OCI-LY1 (cell line): ENCODE results near the gene SLC2A2.

Experiments used
- H2AFZ ChIP-seq: fragments of 200-600 bp; sonication (generic), shearing (Covaris generic); 2 replicates; pipeline ENCODE4 v1.6.0; 2014; ENCODE audit warnings: antibody characterized with exemption, mild to moderate bottlenecking, low read length
- H3F3A ChIP-seq: fragments of 200-600 bp; sonication (generic), shearing (Covaris generic); 2 replicates; pipeline ENCODE4 v1.6.0; 2014; ENCODE audit warnings: mild to moderate bottlenecking, antibody characterized with exemption, low read length, moderate library complexity; ENCODE audit not compliant: insufficient read depth
- H3K27ac ChIP-seq: fragments of 200-600 bp; sonication (generic); 2 replicates; pipeline ENCODE4 v1.5.1; 2014; ENCODE audit warnings: low read length, mixed run types, mild to moderate bottlenecking, low read depth; ENCODE audit not compliant: poor library complexity, severe bottlenecking
- H3K27me3 ChIP-seq: fragments of 200-600 bp; sonication (generic); 2 replicates; pipeline ENCODE4 v1.6.0; 2014; ENCODE audit warnings: antibody characterized with exemption, mild to moderate bottlenecking, low read length, moderate library complexity; ENCODE audit not compliant: insufficient read depth
- H3K36me3 ChIP-seq: fragments of 200-600 bp; sonication (generic); 2 replicates; pipeline ENCODE4 v1.6.1; 2014; ENCODE audit warnings: mild to moderate bottlenecking, antibody characterized with exemption, low read length, moderate library complexity, mixed read lengths; ENCODE audit not compliant: insufficient read depth
- H3K4me1 ChIP-seq: fragments of 200-600 bp; sonication (generic); 2 replicates; pipeline ENCODE4 v1.5.1; 2014; ENCODE audit warnings: mild to moderate bottlenecking, low read length, moderate library complexity; ENCODE audit not compliant: insufficient read depth, severe bottlenecking
- H3K4me2 ChIP-seq: fragments of 200-600 bp; sonication (generic), shearing (Covaris generic); 2 replicates; pipeline ENCODE4 v1.6.1; 2014; ENCODE audit warnings: low read length
- H3K4me3 ChIP-seq: fragments of 200-600 bp; sonication (generic); 2 replicates; pipeline ENCODE4 v1.5.1; 2014; ENCODE audit warnings: low read length, low read depth, mild to moderate bottlenecking, mixed read lengths; ENCODE audit not compliant: poor library complexity, severe bottlenecking
- H3K79me2 ChIP-seq: fragments of 200-600 bp; shearing (Covaris generic); 2 replicates; pipeline ENCODE4 v1.6.1; 2016; ENCODE audit warnings: mixed run types, low read length, mixed read lengths; ENCODE audit not compliant: insufficient read depth
- H3K9ac ChIP-seq: fragments of 200-600 bp; sonication (generic), shearing (Covaris generic); 2 replicates; pipeline ENCODE4 v1.6.1; 2014; ENCODE audit warnings: mild to moderate bottlenecking, low read length, mixed read lengths
- H3K9me2 ChIP-seq: fragments of 200-600 bp; sonication (generic), shearing (Covaris generic); 2 replicates; pipeline ENCODE4 v1.6.1; 2014; ENCODE audit warnings: low read depth, mild to moderate bottlenecking, low read length, mixed read lengths
- H3K9me3 ChIP-seq: fragments of 200-600 bp; shearing (Covaris generic); 2 replicates; pipeline ENCODE4 v1.6.1; 2014; ENCODE audit warnings: low read length, mixed read lengths
- H4K20me1 ChIP-seq: fragments of 200-600 bp; sonication (generic), shearing (Covaris generic); 2 replicates; pipeline ENCODE4 v1.6.0; 2016; ENCODE audit warnings: mild to moderate bottlenecking, low read length; ENCODE audit not compliant: insufficient read depth
- EZH2 ChIP-seq: fragments of 200-600 bp; sonication (generic), shearing (Covaris generic); IDR thresholded peaks from 2 replicates; pipeline ENCODE4 v1.8.0; 2017; ENCODE audit warnings: borderline replicate concordance, mixed run types, mild to moderate bottlenecking, antibody characterized with exemption, low read length, moderate library complexity, mixed read lengths
- TF ChIP-seq, protein P1 (sequence below): fragments of 200-600 bp; sonication (generic), shearing (Covaris generic); IDR thresholded peaks from 2 replicates; pipeline ENCODE4 v1.5.1; 2017; ENCODE audit warnings: mild to moderate bottlenecking, antibody characterized with exemption, low read length, moderate library complexity, mixed read lengths

The SLC2A2 gene

DNA sequence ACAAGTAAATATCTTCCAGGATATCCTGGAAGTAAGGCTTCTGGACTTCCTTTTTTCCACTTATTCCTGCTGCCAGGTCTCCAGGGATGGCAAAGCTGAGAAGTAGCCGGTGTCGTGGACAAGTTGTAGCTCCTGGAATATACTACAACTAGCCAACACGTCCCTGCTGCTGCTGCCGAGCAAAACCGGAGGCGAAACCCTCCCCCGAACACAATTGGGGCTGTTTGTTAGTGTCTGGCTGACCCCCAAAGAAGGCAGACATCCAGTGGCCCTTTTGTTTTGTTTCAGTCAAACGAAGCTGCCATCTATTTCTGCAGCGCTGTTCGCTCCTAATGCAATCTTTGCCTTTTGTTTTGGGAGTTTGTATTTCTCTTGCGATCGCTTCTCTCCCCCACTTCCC is 72.8 kb downstream of the SLC2A2 start:
- H4K20me1 ChIP-seq = no peaks in the 10 kb centered on the region
- no peak overlapping the region for H3K4me2 ChIP-seq
- H3K9me2 ChIP-seq = no peaks in the 10 kb centered on the region
- no peaks in the 10 kb centered on the region for H3K79me2 ChIP-seq
- no peak overlapping the region for H2AFZ ChIP-seq
- no peak overlapping the region for H3K9ac ChIP-seq
- H3K36me3 ChIP-seq = no peaks in the 10 kb centered on the region
- H3K4me3 ChIP-seq = no peak overlapping the region
- no peaks in the 10 kb centered on the region for H3K4me1 ChIP-seq
- TF ChIP-seq EZH2 = no peak
- TF ChIP-seq, protein P1, sequence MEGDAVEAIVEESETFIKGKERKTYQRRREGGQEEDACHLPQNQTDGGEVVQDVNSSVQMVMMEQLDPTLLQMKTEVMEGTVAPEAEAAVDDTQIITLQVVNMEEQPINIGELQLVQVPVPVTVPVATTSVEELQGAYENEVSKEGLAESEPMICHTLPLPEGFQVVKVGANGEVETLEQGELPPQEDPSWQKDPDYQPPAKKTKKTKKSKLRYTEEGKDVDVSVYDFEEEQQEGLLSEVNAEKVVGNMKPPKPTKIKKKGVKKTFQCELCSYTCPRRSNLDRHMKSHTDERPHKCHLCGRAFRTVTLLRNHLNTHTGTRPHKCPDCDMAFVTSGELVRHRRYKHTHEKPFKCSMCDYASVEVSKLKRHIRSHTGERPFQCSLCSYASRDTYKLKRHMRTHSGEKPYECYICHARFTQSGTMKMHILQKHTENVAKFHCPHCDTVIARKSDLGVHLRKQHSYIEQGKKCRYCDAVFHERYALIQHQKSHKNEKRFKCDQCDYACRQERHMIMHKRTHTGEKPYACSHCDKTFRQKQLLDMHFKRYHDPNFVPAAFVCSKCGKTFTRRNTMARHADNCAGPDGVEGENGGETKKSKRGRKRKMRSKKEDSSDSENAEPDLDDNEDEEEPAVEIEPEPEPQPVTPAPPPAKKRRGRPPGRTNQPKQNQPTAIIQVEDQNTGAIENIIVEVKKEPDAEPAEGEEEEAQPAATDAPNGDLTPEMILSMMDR = no peak
- H3K9me3 ChIP-seq = no peaks in the 10 kb centered on the region
- no peaks in the 10 kb centered on the region for H3F3A ChIP-seq
- no peaks in the 10 kb centered on the region for H3K27me3 ChIP-seq
- no peak overlapping the region for H3K27ac ChIP-seq

DNA sequence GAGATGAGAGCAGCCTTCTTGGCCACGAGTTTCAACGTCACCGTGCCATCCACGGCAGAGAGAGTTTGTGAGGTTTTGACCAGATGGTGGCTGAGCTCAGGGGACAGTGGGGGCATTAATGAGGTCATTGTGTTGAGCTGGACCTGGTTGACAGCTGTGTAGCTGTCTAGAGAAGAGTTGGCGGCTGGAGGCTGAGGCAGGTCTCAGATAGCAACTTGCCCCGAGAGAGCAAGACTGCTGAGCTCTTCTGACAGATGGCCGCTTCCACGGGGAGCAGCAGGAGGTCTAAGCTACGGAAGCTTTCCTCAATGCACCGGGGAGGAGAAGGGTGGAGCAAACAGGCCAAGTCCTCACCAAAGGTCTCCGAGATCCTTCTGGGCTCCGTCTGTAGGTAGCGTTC is 73.3 kb downstream of the SLC2A2 start:
- Histone ChIP-seq H2AFZ (no peak overlapping the region), H3K4me2 (no peak overlapping the region)
- TF ChIP-seq, protein P1 = no peak
- no peak for TF ChIP-seq EZH2

DNA sequence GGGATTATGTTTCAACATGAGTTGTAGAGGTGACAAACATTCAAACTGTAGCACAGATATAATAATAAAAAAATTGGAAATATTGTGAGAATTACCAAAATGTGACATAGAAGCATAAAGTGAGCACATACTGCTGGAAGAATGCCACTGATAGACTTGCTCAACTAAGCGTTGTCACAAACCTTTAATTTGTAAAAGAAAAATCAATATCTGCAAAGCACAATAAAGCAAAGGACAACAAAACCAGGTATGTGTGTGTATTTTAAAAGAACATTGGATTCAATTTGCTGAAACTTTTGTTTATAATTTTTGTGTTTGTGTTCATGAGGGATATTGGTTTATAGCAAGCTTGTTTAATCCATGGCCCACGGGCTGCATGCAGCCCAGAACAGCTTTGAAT is 77.3 kb downstream of the SLC2A2 start:
- Histone ChIP-seq H2AFZ (no peak overlapping the region), H3K4me3 (no peak overlapping the region), H3K27me3 (no peaks in the 10 kb centered on the region), H3K4me1 (no peaks in the 10 kb centered on the region), H4K20me1 (no peaks in the 10 kb centered on the region), H3K4me2 (no peak overlapping the region), H3K79me2 (no peaks in the 10 kb centered on the region), H3F3A (no peaks in the 10 kb centered on the region), H3K9me2 (no peaks in the 10 kb centered on the region), H3K9ac (no peak overlapping the region), H3K27ac (no peak overlapping the region), H3K36me3 (no peaks in the 10 kb centered on the region), H3K9me3 (no peaks in the 10 kb centered on the region)
- TF ChIP-seq EZH2 = no peak
- TF ChIP-seq, protein P1 = no peak

More for the DNA sequence above, 73.3 kb downstream of the SLC2A2 start:
- Histone ChIP-seq H3K79me2 (no peaks in the 10 kb centered on the region), H3F3A (no peaks in the 10 kb centered on the region), H3K9me2 (no peaks in the 10 kb centered on the region), H3K27ac (no peak overlapping the region), H3K4me1 (no peaks in the 10 kb centered on the region), H3K9me3 (no peaks in the 10 kb centered on the region), H4K20me1 (no peaks in the 10 kb centered on the region), H3K9ac (no peak overlapping the region), H3K4me3 (no peak overlapping the region), H3K27me3 (no peaks in the 10 kb centered on the region), H3K36me3 (no peaks in the 10 kb centered on the region)
